CD14-positive monocyte (primary cell): ENCODE results near the gene BLZF1. TPM values are rescaled to one million over a fixed set of nuclear protein-coding genes. Genes with fewer than 3 reads are reported as not detected.

Experiments
- DNase-seq, 3 donors: peaks; one replicate each; pipeline ENCODE4 v3.0.0-alpha.2; 2011 to 2022
- H2AFZ ChIP-seq: 2 replicates; pipeline ENCODE4 v1.6.0; 2012; ENCODE audit warnings: mild to moderate bottlenecking, low read depth, low read length, inconsistent platforms; ENCODE audit not compliant: insufficient read depth, poor library complexity, severe bottlenecking
- H3K27ac ChIP-seq, 2 donors: 1 replicate in 1 of 2; 2 replicates in 1 of 2; pipeline ENCODE4 v1.5.1; 2012 to 2013; ENCODE audit warnings: low read length in 2 of 2, control low read depth in 1 of 2, inconsistent platforms in 1 of 2, low read depth in 1 of 2, mild to moderate bottlenecking in 1 of 2
- H3K27me3 ChIP-seq, 2 donors: one replicate each; pipeline versions ENCODE4 v1.6.0 to v1.6.1; 2011 to 2013; ENCODE audit warnings: low read length in 2 of 2; ENCODE audit not compliant: control insufficient read depth in 2 of 2, insufficient read depth in 2 of 2
- H3K36me3 ChIP-seq, 2 donors: replicated peaks in 1 of 2; 1 replicate in 1 of 2; 2 replicates in 1 of 2; pipeline versions ENCODE4 v1.5.1 to v1.6.1; 2012 to 2013; ENCODE audit warnings: low read length in 2 of 2, control low read depth in 1 of 2, inconsistent platforms in 1 of 2, mild to moderate bottlenecking in 1 of 2; ENCODE audit not compliant: insufficient read depth in 2 of 2, control insufficient read depth in 1 of 2
- H3K4me1 ChIP-seq, 2 donors: 1 replicate in 1 of 2; 2 replicates in 1 of 2; pipeline versions ENCODE4 v1.5.1 to v1.6.1; 2012 to 2013; ENCODE audit warnings: low read length in 2 of 2, control low read depth in 1 of 2, inconsistent platforms in 1 of 2, mild to moderate bottlenecking in 1 of 2, moderate library complexity in 1 of 2; ENCODE audit not compliant: insufficient read depth in 2 of 2, control insufficient read depth in 1 of 2
- H3K4me2 ChIP-seq: replicated peaks from 2 replicates; pipeline ENCODE3; 2012; ENCODE audit warnings: low read length, moderate library complexity, mild to moderate bottlenecking; ENCODE audit not compliant: poor library complexity, severe bottlenecking; ENCODE audit errors: extremely low read depth
- H3K4me3 ChIP-seq, 3 experiments: fragments of 200-600 bp in 1 of 3; sonication (generic) in 1 of 3; replicated peaks in 1 of 3; 1 replicate in 2 of 3; 2 replicates in 1 of 3; pipeline ENCODE4 v1.5.1; 2011 to 2013; ENCODE audit warnings: low read length in 3 of 3, mild to moderate bottlenecking in 3 of 3, control low read depth in 2 of 3, low read depth in 2 of 3, inconsistent platforms in 1 of 3, moderate library complexity in 1 of 3
- H3K79me2 ChIP-seq: 2 replicates; pipeline ENCODE4 v1.6.0; 2012; ENCODE audit warnings: mild to moderate bottlenecking, control low read depth, inconsistent platforms, low read length, moderate library complexity; ENCODE audit not compliant: insufficient read depth
- H3K9ac ChIP-seq: 2 replicates; pipeline ENCODE4 v1.6.0; 2017; ENCODE audit warnings: low read length, mild to moderate bottlenecking; ENCODE audit not compliant: insufficient read depth, poor library complexity, severe bottlenecking
- H3K9me3 ChIP-seq, 2 donors: replicated peaks in 1 of 2; 1 replicate in 1 of 2; 2 replicates in 1 of 2; pipeline versions ENCODE4 v1.5.1 to v1.6.1; 2012 to 2013; ENCODE audit warnings: low read length in 2 of 2, control low read depth in 1 of 2; ENCODE audit not compliant: control insufficient read depth in 1 of 2, insufficient read depth in 1 of 2
- H4K20me1 ChIP-seq: 2 replicates; pipeline ENCODE4 v1.6.0; 2012; ENCODE audit warnings: mild to moderate bottlenecking, low read length, control low read depth, moderate library complexity; ENCODE audit not compliant: insufficient read depth
- H3K27ac Mint-ChIP-seq, 7 donors: one replicate each; pipeline ENCODE4 v1.8.0; 2020; ENCODE audit warnings: mild to moderate bottlenecking in 7 of 7, mixed read lengths in 7 of 7, moderate library complexity in 6 of 7, inconsistent platforms in 2 of 7
- H3K27me3 Mint-ChIP-seq, 3 donors: one replicate each; pipeline ENCODE4 v1.8.0; 2021 to 2022; ENCODE audit warnings: low read depth in 3 of 3, mild to moderate bottlenecking in 3 of 3, mixed read lengths in 3 of 3, moderate library complexity in 3 of 3, inconsistent platforms in 1 of 3
- H3K36me3 Mint-ChIP-seq, 2 donors: one replicate each; pipeline ENCODE4 v1.8.0; 2020; ENCODE audit warnings: mixed read lengths in 2 of 2, inconsistent platforms in 1 of 2, mild to moderate bottlenecking in 1 of 2
- H3K4me1 Mint-ChIP-seq: one replicate; pipeline ENCODE4 v1.8.0; 2020; ENCODE audit warnings: mild to moderate bottlenecking, mixed read lengths
- H3K4me3 Mint-ChIP-seq, 2 donors: one replicate each; pipeline ENCODE4 v1.8.0; 2020; ENCODE audit warnings: mild to moderate bottlenecking in 2 of 2, mixed read lengths in 2 of 2, moderate library complexity in 1 of 2
- H3K9me3 Mint-ChIP-seq, 7 donors: one replicate each; pipeline ENCODE4 v1.8.0; 2020 to 2022; ENCODE audit warnings: mixed read lengths in 7 of 7, mild to moderate bottlenecking in 6 of 7, moderate library complexity in 6 of 7, inconsistent platforms in 2 of 7
- CTCF ChIP-seq: fragments of 200-600 bp; IDR thresholded peaks from one replicate; pipeline ENCODE4 v1.8.0; 2022; ENCODE audit warnings: antibody characterized with exemption, mild to moderate bottlenecking
- WGBS: methylation state at CpG from one replicate; pipeline ENCODE4 v1.1.5; 2013; ENCODE audit warnings: missing lambda C conversion rate; ENCODE audit not compliant: insufficient coverage; 5-methylcytosine and 5-hydroxymethylcytosine counted together
- intact Hi-C, 2 donors: fragments of 100-400 bp; cut with micrococcal nuclease; formaldehyde crosslinking; loops; one replicate each; pipeline versions ENCODE4 v1.15.0 to v1.15.1; 2023
- polyA plus RNA-seq, 3 donors: library from polyadenylated mRNA; depleted of rRNA in 1 of 3; unstranded in 2 of 3; stranded (reverse) in 1 of 3; fragments of 300-500 nt in 2 of 3; fragments of >200 nt in 1 of 3; fragmentation: Illumina TruSeq in 2 of 3; gene quantifications; 1 replicate in 2 of 3; 2 replicates in 1 of 3; pipeline ENCODE4 v1.2.3, GENCODE V29; 2012 to 2021

Gene BLZF1
- polyA plus RNA-seq, 3 donors, result 4.8 to 7.9 (median 5.5) TPM

- H3K27me3 ChIP-seq, result no peaks in the 10 kb centered on the region
- H3K9me3 Mint-ChIP-seq, result peaks cover 0 to 10% (median 3%) of the 10 kb centered on the region in 7 donors
- H3K4me1 ChIP-seq, result no peaks in the 10 kb centered on the region
- H3K4me3 ChIP-seq, result no peak overlapping the region
- H3K27ac ChIP-seq, result no peak overlapping the region
- H3K9ac ChIP-seq, result no peak overlapping the region
- no peaks in the 10 kb centered on the region for H3K79me2 ChIP-seq
- H3K27ac Mint-ChIP-seq, result no peak overlapping the region
- H3K4me1 Mint-ChIP-seq, result peaks cover 2% of the 10 kb centered on the region
- intact Hi-C loops, result loop anchor here (5.0 to 10.0 kb wide), 4 partner anchors 743 to 1003 kb away; no protein-coding TSS in a partner anchor
- WGBS, result 100% methylated on average over 1 of the region's 1 CpG
- H3K9me3 ChIP-seq, result peaks cover 0 to 4% of the 10 kb centered on the region in 2 donors
- no peaks in the 10 kb centered on the region for H3K36me3 ChIP-seq
- no peaks in the 10 kb centered on the region for H3K36me3 Mint-ChIP-seq
- no peak overlapping the region for H2AFZ ChIP-seq
- no peaks in the 10 kb centered on the region for H3K27me3 Mint-ChIP-seq
- no peak for TF ChIP-seq CTCF
- DNase-seq, result no peak
- H3K4me3 Mint-ChIP-seq, result no peak overlapping the region
- no peaks in the 10 kb centered on the region for H4K20me1 ChIP-seq
- no peak overlapping the region for H3K4me2 ChIP-seq
Measured at GRCh38 chr1:169345511-169345910, 22.5 kb upstream of the BLZF1 start.

- H3K4me1 Mint-ChIP-seq, result peaks cover 2% of the 10 kb centered on the region
- H3K4me2 ChIP-seq, result no peak overlapping the region
- no peak overlapping the region for H2AFZ ChIP-seq
- TF ChIP-seq CTCF, result no peak
- no peak for DNase-seq
- H3K4me3 Mint-ChIP-seq, result no peak overlapping the region
- peaks cover 0 to 7% (median under 1%) of the 10 kb centered on the region in 7 donors for H3K9me3 Mint-ChIP-seq
- WGBS, result 100% methylated on average over 3 of the region's 3 CpGs
- H3K79me2 ChIP-seq, result no peaks in the 10 kb centered on the region
- intact Hi-C loops, result loop anchor here (5.0 to 10.0 kb wide), 4 partner anchors 744 to 1004 kb away; no protein-coding TSS in a partner anchor
- H3K9ac ChIP-seq, result no peak overlapping the region
- no peaks in the 10 kb centered on the region for H4K20me1 ChIP-seq
- H3K9me3 ChIP-seq, result peaks cover 0 to 2% of the 10 kb centered on the region in 2 donors
- H3K36me3 Mint-ChIP-seq, result no peaks in the 10 kb centered on the region
- H3K27ac Mint-ChIP-seq, result no peak overlapping the region
- H3K36me3 ChIP-seq, result no peaks in the 10 kb centered on the region
- H3K4me1 ChIP-seq, result no peaks in the 10 kb centered on the region
- no peaks in the 10 kb centered on the region for H3K27me3 Mint-ChIP-seq
- no peaks in the 10 kb centered on the region for H3K27me3 ChIP-seq
- no peak overlapping the region for H3K4me3 ChIP-seq
- H3K27ac ChIP-seq, result no peak overlapping the region
Measured at GRCh38 chr1:169346036-169346589, 21.9 kb upstream of the BLZF1 start.
